PC-9 (cell line): Measurements from ENCODE around the gene BMPR1B. TPM values are rescaled to one million over a fixed set of nuclear protein-coding genes. Genes with fewer than 3 reads are reported as not detected.

Experiments used
- BruUV-seq: library from RNA; stranded (reverse); fragments of 400-500 nt; replicated peaks from 2 replicates; lab custom pipeline; 2021; lab: Mats Ljungman, UMichigan
- CTCF ChIA-PET: fragments of 300-600 bp; sonication (Branson Sonifier 250); formaldehyde crosslinking; loops from one replicate; lab custom pipeline; 2022; ENCODE audit warnings: antibody characterized with exemption; lab: Charles Lee
- POLR2A ChIA-PET: fragments of 300-600 bp; sonication (Branson Sonifier 250); formaldehyde crosslinking; loops from one replicate; lab custom pipeline; 2022; ENCODE audit warnings: antibody characterized with exemption; ENCODE audit not compliant: unreplicated experiment; lab: Charles Lee
- DNase-seq, 2 experiments: peaks; one replicate each; pipeline versions ENCODE4 v3.0.0 to v3.0.0-alpha.2; 2015 to 2022; ENCODE audit warnings: mixed read lengths in 1 of 2
- H2AFZ ChIP-seq: fragments of 200-600 bp; sonication (generic); 2 replicates; pipeline ENCODE4 v1.8.1; 2017; ENCODE audit warnings: antibody characterized with exemption
- H3F3A ChIP-seq: fragments of 200-600 bp; sonication (generic); 2 replicates; pipeline ENCODE4 v1.8.1; 2017; ENCODE audit warnings: antibody characterized with exemption, mild to moderate bottlenecking, low read depth; ENCODE audit not compliant: insufficient read depth
- H3K27ac ChIP-seq: fragments of 200-600 bp; sonication (generic); 2 replicates; pipeline ENCODE4 v1.6.1; 2016; ENCODE audit warnings: mixed run types
- H3K27me3 ChIP-seq: fragments of 200-600 bp; sonication (generic); 2 replicates; pipeline ENCODE4 v1.6.1; 2016; ENCODE audit warnings: low read depth, mixed run types; ENCODE audit not compliant: insufficient read depth
- H3K36me3 ChIP-seq: fragments of 200-600 bp; sonication (generic); 2 replicates; pipeline ENCODE4 v1.6.1; 2016; ENCODE audit warnings: low read depth, mixed run types
- H3K4me1 ChIP-seq: fragments of 200-600 bp; sonication (generic); replicated peaks from 2 replicates; pipeline ENCODE4 v1.6.1; 2016; ENCODE audit warnings: mixed run types; ENCODE audit not compliant: insufficient read depth
- H3K4me2 ChIP-seq: fragments of 200-600 bp; sonication (generic); 2 replicates; pipeline ENCODE4 v1.6.1; 2017; ENCODE audit warnings: mixed run types
- H3K4me3 ChIP-seq: fragments of 200-600 bp; sonication (generic); 2 replicates; pipeline ENCODE4 v1.6.1; 2016; ENCODE audit warnings: mixed run types
- H3K79me2 ChIP-seq: fragments of 200-600 bp; sonication (generic); 2 replicates; pipeline ENCODE4 v1.6.1; 2017; ENCODE audit warnings: low read depth, mixed run types
- H3K9me2 ChIP-seq: fragments of 200-600 bp; sonication (generic); 2 replicates; pipeline ENCODE4 v1.8.1; 2017; ENCODE audit warnings: mild to moderate bottlenecking; ENCODE audit not compliant: insufficient read depth
- H3K9me3 ChIP-seq: fragments of 200-600 bp; sonication (generic); 2 replicates; pipeline ENCODE4 v1.8.1; 2016; ENCODE audit warnings: low read depth; ENCODE audit not compliant: insufficient read depth
- H4K20me1 ChIP-seq: fragments of 200-600 bp; sonication (generic); 2 replicates; pipeline ENCODE4 v1.8.1; 2017; ENCODE audit not compliant: insufficient read depth
- CTCF ChIP-seq: fragments of 200-600 bp; sonication (generic); conservative IDR thresholded peaks from 2 replicates; pipeline ENCODE4 v1.6.1; 2017; ENCODE audit warnings: mixed run types, antibody characterized with exemption, mild to moderate bottlenecking, moderate library complexity
- EZH2 ChIP-seq: fragments of 200-600 bp; sonication (generic); IDR thresholded peaks from 2 replicates; pipeline ENCODE4 v1.8.0; 2017; ENCODE audit warnings: antibody characterized with exemption, low read depth
- intact Hi-C: fragments of 100-400 bp; cut with micrococcal nuclease; formaldehyde crosslinking; loops from one replicate; pipeline ENCODE4 v1.10.0; 2022; ENCODE audit not compliant: unreplicated experiment
- total RNA-seq: library from RNA; stranded (reverse); gene quantifications from 2 replicates; pipeline ENCODE4 v1.2.3, GENCODE V29; 2021

The BMPR1B gene
- total RNA-seq, 1 experiment from 2014 or later, result 1.1 TPM

- Histone ChIP-seq H3K79me2 (no peaks in the 10 kb centered on the region), H3K36me3 (no peaks in the 10 kb centered on the region), H3F3A (no peaks in the 10 kb centered on the region), H3K27me3 (no peaks in the 10 kb centered on the region), H2AFZ (no peak overlapping the region), H4K20me1 (no peaks in the 10 kb centered on the region), H3K9me2 (no peaks in the 10 kb centered on the region), H3K27ac (no peak overlapping the region), H3K4me1 (no peaks in the 10 kb centered on the region), H3K9me3 (no peaks in the 10 kb centered on the region), H3K4me3 (no peak overlapping the region), H3K4me2 (no peak overlapping the region)
- no TSS peak for BruUV-seq
- ChIA-PET POLR2A (no interaction called here), CTCF (no interaction called here)
- DNase-seq, result no peak
- TF ChIP-seq CTCF (no peak), EZH2 (no peak)
- intact Hi-C loops, result no loop called here
Measured at GRCh38 chr4:94961420-94961819, 203.7 kb downstream of the BMPR1B start.

GRCh38 chr4:94962484-94962883 lies 204.7 kb downstream of the BMPR1B start:
- intact Hi-C loops, result no loop called here
- CTCF ChIA-PET, result no interaction called here
- no peak overlapping the region for H3K4me3 ChIP-seq
- no peak overlapping the region for H3K4me2 ChIP-seq
- H3K36me3 ChIP-seq, result no peaks in the 10 kb centered on the region
- no peak overlapping the region for H3K27ac ChIP-seq
- H3K79me2 ChIP-seq, result no peaks in the 10 kb centered on the region
- H3F3A ChIP-seq, result no peaks in the 10 kb centered on the region
- no peaks in the 10 kb centered on the region for H3K4me1 ChIP-seq
- H3K27me3 ChIP-seq, result no peaks in the 10 kb centered on the region
- H3K9me3 ChIP-seq, result no peaks in the 10 kb centered on the region
- H2AFZ ChIP-seq, result no peak overlapping the region
- no peak for TF ChIP-seq CTCF
- no peak for TF ChIP-seq EZH2
- H3K9me2 ChIP-seq, result no peaks in the 10 kb centered on the region
- BruUV-seq, result no TSS peak
- POLR2A ChIA-PET, result no interaction called here
- no peak for DNase-seq
- no peaks in the 10 kb centered on the region for H4K20me1 ChIP-seq

- Histone ChIP-seq H3K9me2 (no peaks in the 10 kb centered on the region), H3F3A (no peaks in the 10 kb centered on the region), H3K36me3 (no peaks in the 10 kb centered on the region), H3K9me3 (no peaks in the 10 kb centered on the region), H4K20me1 (no peaks in the 10 kb centered on the region), H3K4me1 (no peaks in the 10 kb centered on the region), H3K27ac (no peak overlapping the region), H3K27me3 (no peaks in the 10 kb centered on the region), H3K4me3 (no peak overlapping the region), H3K79me2 (no peaks in the 10 kb centered on the region), H3K4me2 (no peak overlapping the region), H2AFZ (no peak overlapping the region)
- TF ChIP-seq CTCF (no peak), EZH2 (no peak)
- no TSS peak for BruUV-seq
- no peak for DNase-seq
- intact Hi-C loops, result no loop called here
- ChIA-PET CTCF (no interaction called here), POLR2A (no interaction called here)
Measured at GRCh38 chr4:94965852-94966251, 208.1 kb downstream of the BMPR1B start.
